Endothelial cell of umbilical vein (primary cell): ENCODE measurements around the gene ANXA2R. TPM values are rescaled to one million over a fixed set of nuclear protein-coding genes. Genes with fewer than 3 reads are reported as not detected.

ENCODE experiments used
- BruUV-seq: library from RNA; stranded (reverse); fragments of 400-500 nt; replicated peaks from 2 replicates; lab custom pipeline; 2021; lab: Mats Ljungman, UMichigan
- CTCF ChIA-PET: fragments of 300-600, 350-600 bp; sonication (Branson Sonifier 250); formaldehyde crosslinking; loops from one replicate; lab custom pipeline; 2021; ENCODE audit warnings: antibody characterized with exemption, inconsistent platforms; lab: Charles Lee
- POLR2A ChIA-PET: fragments of 300-600, 350-600 bp; sonication (Branson Sonifier 250); formaldehyde crosslinking; loops from one replicate; lab custom pipeline; 2021; ENCODE audit warnings: antibody characterized with exemption, inconsistent platforms; lab: Charles Lee
- DNase-seq: peaks from one replicate; pipeline ENCODE4 v3.0.0-alpha.2; 2011; ENCODE audit warnings: low read depth, low spot score
- FAIRE-seq: peaks from 2 replicates; lab custom pipeline; 2011; peaks lifted over from hg19 to GRCh38; lab: Jason Lieb, UNC
- H2AFZ ChIP-seq: 2 replicates; pipeline ENCODE4 v1.6.0; 2012; ENCODE audit warnings: low read depth, low read length, control low read depth, inconsistent platforms
- H3K27ac ChIP-seq: 2 replicates; pipeline ENCODE4 v1.5.1; 2011; ENCODE audit warnings: low read depth, mild to moderate bottlenecking, control low read depth, low read length, moderate library complexity; ENCODE audit not compliant: insufficient read depth
- H3K27me3 ChIP-seq, 2 experiments: 2 replicates each; pipeline versions ENCODE4 v1.6.0 to v1.6.1; 2011; ENCODE audit warnings: low read length in 2 of 2, mixed read lengths in 1 of 2; ENCODE audit not compliant: control insufficient read depth in 2 of 2, insufficient read depth in 2 of 2
- H3K36me3 ChIP-seq, 2 experiments: 2 replicates in 1 of 2; 3 replicates in 1 of 2; pipeline ENCODE4 v1.5.1; 2011; ENCODE audit warnings: low read length in 2 of 2, mild to moderate bottlenecking in 1 of 2, moderate library complexity in 1 of 2; ENCODE audit not compliant: control insufficient read depth in 2 of 2, insufficient read depth in 2 of 2; ENCODE audit errors: extremely low read depth in 1 of 2
- H3K4me1 ChIP-seq: 3 replicates; pipeline ENCODE4 v1.5.1; 2011; ENCODE audit warnings: mild to moderate bottlenecking, low read length; ENCODE audit not compliant: control insufficient read depth, insufficient read depth; ENCODE audit errors: extremely low read depth
- H3K4me2 ChIP-seq: 2 replicates; pipeline ENCODE4 v1.6.1; 2011; ENCODE audit warnings: low read length, control low read depth, mixed read lengths; ENCODE audit not compliant: insufficient read depth
- H3K4me3 ChIP-seq, 3 experiments: fragments of 200-600 bp in 1 of 3; sonication (generic), shearing (Covaris generic) in 1 of 3; replicated peaks in 1 of 3; 2 replicates each; pipeline ENCODE4 v1.5.1; 2011 to 2016; ENCODE audit warnings: control low read depth in 3 of 3, low read length in 3 of 3, mild to moderate bottlenecking in 2 of 3, inconsistent platforms in 1 of 3, low read depth in 1 of 3, moderate library complexity in 1 of 3; ENCODE audit not compliant: insufficient read depth in 1 of 3
- H3K79me2 ChIP-seq: 2 replicates; pipeline ENCODE4 v1.6.0; 2012; ENCODE audit warnings: low read length, inconsistent platforms; ENCODE audit not compliant: control insufficient read depth, insufficient read depth
- H3K9ac ChIP-seq: replicated peaks from 2 replicates; pipeline ENCODE3; 2011; ENCODE audit warnings: low read length, control low read depth; ENCODE audit not compliant: insufficient read depth; ENCODE audit errors: extremely low read depth
- H3K9me1 ChIP-seq: replicated peaks from 3 replicates; pipeline ENCODE4 v1.6.0; 2011; ENCODE audit warnings: mild to moderate bottlenecking, low read length; ENCODE audit not compliant: control insufficient read depth, insufficient read depth; ENCODE audit errors: extremely low read depth
- H3K9me3 ChIP-seq: replicated peaks from 2 replicates; pipeline ENCODE4 v1.5.1; 2012; ENCODE audit warnings: low read length, inconsistent platforms; ENCODE audit not compliant: control insufficient read depth, insufficient read depth
- H4K20me1 ChIP-seq: replicated peaks from 2 replicates; pipeline ENCODE3; 2011; ENCODE audit warnings: mild to moderate bottlenecking, low read length; ENCODE audit not compliant: control insufficient read depth, insufficient read depth; ENCODE audit errors: extremely low read depth
- CTCF ChIP-seq, 2 donors: IDR thresholded peaks; 1 replicate in 1 of 2; 2 replicates in 1 of 2; pipeline ENCODE4 v1.5.1; 2011; ENCODE audit warnings: low read length in 2 of 2, mild to moderate bottlenecking in 2 of 2, moderate library complexity in 2 of 2, control low read depth in 1 of 2, inconsistent platforms in 1 of 2, low read depth in 1 of 2; ENCODE audit not compliant: insufficient read depth in 1 of 2; ENCODE audit errors: extremely low read depth in 1 of 2
- EZH2 ChIP-seq: IDR thresholded peaks from 2 replicates; pipeline ENCODE4 v1.6.1; 2012; ENCODE audit warnings: borderline replicate concordance, low read depth, mild to moderate bottlenecking, moderate library complexity, low read length, inconsistent platforms; ENCODE audit not compliant: severe bottlenecking
- GATA2 ChIP-seq: IDR thresholded peaks from 2 replicates; pipeline ENCODE4 v1.7.0; 2011; ENCODE audit warnings: low read depth, mild to moderate bottlenecking, moderate library complexity, mixed read lengths, low read length; ENCODE audit not compliant: insufficient read length, insufficient read depth
- MYC ChIP-seq: IDR thresholded peaks from one replicate; pipeline ENCODE4 v1.6.1; 2011; ENCODE audit warnings: mild to moderate bottlenecking, low read depth, low read length
- POLR2A ChIP-seq: IDR thresholded peaks from 2 replicates; pipeline ENCODE4 v1.6.1; 2012; ENCODE audit warnings: low read depth, mild to moderate bottlenecking, control low read depth, low read length
- dilution Hi-C: fragments of 300-500 bp; cut with MboI; formaldehyde crosslinking; loops from one replicate; pipeline ENCODE4 v1.15.0; 2019; ENCODE audit warnings: low sequenced_read_pairs; ENCODE audit not compliant: extremely low pct_ligation_motif_present
- intact Hi-C: fragments of 100-400 bp; cut with micrococcal nuclease; formaldehyde crosslinking; loops from one replicate; pipeline ENCODE4 v1.10.0; 2022
- polyA plus RNA-seq, 4 experiments: library from polyadenylated mRNA; depleted of rRNA in 3 of 4; stranded (reverse) in 3 of 4; unstranded in 1 of 4; fragments of >200 nt; gene quantifications; 2 replicates each; pipeline versions ENCODE4 v1.2.1 to v1.2.3, GENCODE V29; 2011 to 2012; ENCODE audit warnings: missing spikeins in 1 of 4
- total RNA-seq: library from RNA; stranded (reverse); gene quantifications from 2 replicates; pipeline ENCODE4 v1.2.3, GENCODE V29; 2021

ANXA2R gene
- total and polyA plus RNA-seq, 2 donors (not counting 3 experiments of a cell fraction or from before 2014, with no cell fraction given): 6.6 to 10.4 TPM

- no TSS peak for BruUV-seq
These were observed 49.2 kb downstream of the ANXA2R start for GRCh38 chr5:42990892-42991291.

More at GRCh38 chr5:42990892-42991291, 49.2 kb downstream of the ANXA2R start:
- peaks cover 79% of the 10 kb centered on the region for H3K79me2 ChIP-seq
- H3K4me1 ChIP-seq: peaks cover 48% of the 10 kb centered on the region
- CTCF ChIA-PET: interaction anchor here (0.6 to 10.0 kb wide), 6 partner anchors 17 to 101 kb away, joined by 3 to 175 read pairs (median 36); no protein-coding TSS in a partner anchor
- POLR2A ChIA-PET: no interaction called here
- peak overlapping the region; percentile 86 for H3K9ac ChIP-seq
- peak overlapping the region; percentile 63 to 92 (median 78) for H3K4me3 ChIP-seq
- H2AFZ ChIP-seq: no peak overlapping the region
- no peaks in the 10 kb centered on the region for H4K20me1 ChIP-seq
- TF ChIP-seq POLR2A (no peak), MYC (no peak), EZH2 (no peak), GATA2 (peak; percentile 19), CTCF (IDR thresholded peaks at IDR 0.05; ENCODE audit: extremely low read depth in 1 of 2, insufficient read depth in 1 of 2, low read depth in 1 of 2, low read length in 2 of 2) (no peak)
- dilution Hi-C loops: no loop called here
- intact Hi-C loops: no loop called here
- H3K4me2 ChIP-seq: peak overlapping the region; percentile 99
- DNase-seq: no peak
- no peaks in the 10 kb centered on the region for H3K27me3 ChIP-seq
- FAIRE-seq: no peak
- H3K9me1 ChIP-seq: no peaks in the 10 kb centered on the region
- no peaks in the 10 kb centered on the region for H3K9me3 ChIP-seq
- peak overlapping the region; percentile 98 for H3K27ac ChIP-seq
- no peaks in the 10 kb centered on the region for H3K36me3 ChIP-seq

Other genes with a start within 250 kb of the ANXA2R start
- 1.5 TPM in 1 of 2 replicates, not detected in the other for gene SELENOP, start 228.4 kb downstream of the ANXA2R start, total RNA-seq
- 0.22 and 0.35 TPM in 2 replicates for gene SELENOP, start 228.4 kb downstream of the ANXA2R start, polyA plus RNA-seq
- 30.1 and 31.2 TPM in 2 replicates for gene ZNF131, start 80.6 kb upstream of the ANXA2R start, total RNA-seq
- 12.9 and 15.4 TPM in 2 replicates for gene ZNF131, start 80.6 kb upstream of the ANXA2R start, polyA plus RNA-seq
- gene NIM1K, start 151.9 kb upstream of the ANXA2R start, total RNA-seq: 0.49 TPM in 1 of 2 replicates, not detected in the other
- 0.04 and 0.14 TPM in 2 replicates for gene NIM1K, start 151.9 kb upstream of the ANXA2R start, polyA plus RNA-seq